Gastrocnemius medialis (tissue), 4 donors: Measurements from ENCODE around the gene AK8.

Experiments
- POLR2A ChIP-seq, 2 donors: fragments of 450-650 bp; IDR thresholded peaks; one replicate each; pipeline ENCODE4 v1.6.1; 2017; ENCODE audit warnings: antibody characterized with exemption in 2 of 2, mild to moderate bottlenecking in 2 of 2, moderate library complexity in 2 of 2
- TF ChIP-seq, protein P1 (sequence below), 5 experiments: fragments of 450-650 bp in 3 of 5; fragments of 200-600 bp in 2 of 5; sonication (generic) in 2 of 5; IDR thresholded peaks in 4 of 5; conservative IDR thresholded peaks in 1 of 5; 1 replicate in 4 of 5; 2 replicates in 1 of 5; pipeline ENCODE4 v1.5.1; 2016 to 2019; ENCODE audit warnings: antibody characterized with exemption in 5 of 5, mild to moderate bottlenecking in 3 of 5, moderate library complexity in 3 of 5

DNA sequence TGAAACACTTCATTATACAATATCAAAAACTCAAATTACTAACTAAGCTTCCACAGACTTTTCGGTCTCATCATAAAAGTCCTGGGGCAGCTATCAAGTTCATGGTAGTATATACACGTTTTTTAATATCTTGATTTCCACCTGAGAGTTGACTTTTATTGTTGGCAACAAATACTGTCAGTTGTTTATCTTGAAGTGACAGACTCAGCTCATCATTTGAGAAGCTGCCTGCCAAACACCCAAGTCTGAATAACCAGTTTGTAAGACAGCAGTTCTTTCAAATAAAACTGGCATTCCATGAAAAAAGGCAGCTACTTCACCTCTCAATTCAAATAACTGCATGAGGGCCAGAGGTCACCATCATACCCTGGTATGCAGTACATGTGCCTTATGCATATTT is 31.2 kb upstream of the AK8 start:
- TF ChIP-seq, protein P1, sequence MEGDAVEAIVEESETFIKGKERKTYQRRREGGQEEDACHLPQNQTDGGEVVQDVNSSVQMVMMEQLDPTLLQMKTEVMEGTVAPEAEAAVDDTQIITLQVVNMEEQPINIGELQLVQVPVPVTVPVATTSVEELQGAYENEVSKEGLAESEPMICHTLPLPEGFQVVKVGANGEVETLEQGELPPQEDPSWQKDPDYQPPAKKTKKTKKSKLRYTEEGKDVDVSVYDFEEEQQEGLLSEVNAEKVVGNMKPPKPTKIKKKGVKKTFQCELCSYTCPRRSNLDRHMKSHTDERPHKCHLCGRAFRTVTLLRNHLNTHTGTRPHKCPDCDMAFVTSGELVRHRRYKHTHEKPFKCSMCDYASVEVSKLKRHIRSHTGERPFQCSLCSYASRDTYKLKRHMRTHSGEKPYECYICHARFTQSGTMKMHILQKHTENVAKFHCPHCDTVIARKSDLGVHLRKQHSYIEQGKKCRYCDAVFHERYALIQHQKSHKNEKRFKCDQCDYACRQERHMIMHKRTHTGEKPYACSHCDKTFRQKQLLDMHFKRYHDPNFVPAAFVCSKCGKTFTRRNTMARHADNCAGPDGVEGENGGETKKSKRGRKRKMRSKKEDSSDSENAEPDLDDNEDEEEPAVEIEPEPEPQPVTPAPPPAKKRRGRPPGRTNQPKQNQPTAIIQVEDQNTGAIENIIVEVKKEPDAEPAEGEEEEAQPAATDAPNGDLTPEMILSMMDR (IDR thresholded peaks at IDR 0.05 in 4 of 5, conservative IDR thresholded peaks at IDR 0.05 in 1 of 5): no peak
- TF ChIP-seq POLR2A (IDR thresholded peaks at IDR 0.05): no peak
